ENCODE results near the gene UTS2R. TPM values are rescaled to one million over a fixed set of nuclear protein-coding genes. Genes with fewer than 3 reads are reported as not detected.
A peak's percentile ranks its signal among the peaks of the same experiment; 100 is the strongest.
"Not testable (repeated sequence)": the region's sequence is repeated elsewhere in the genome, so short reads cannot be mapped to it uniquely, and the experiment has no call there.

UTS2R gene
- total RNA-seq, 1 donor from 2014 or later: 5.8 TPM

- no peak for DNase-seq
Measured at GRCh38 chr17:82354804-82355308, 16.7 kb upstream of the UTS2R start.

- DNase-seq: no peak
Measured at GRCh38 chr17:82355770-82356427, 15.7 kb upstream of the UTS2R start.

GRCh38 chr17:82356845-82357355 lies 14.7 kb upstream of the UTS2R start:
- peak; percentile 75 for DNase-seq

- no peak for DNase-seq
Measured at GRCh38 chr17:82357394-82357793, 14.2 kb upstream of the UTS2R start.

- DNase-seq: no peak
Measured at GRCh38 chr17:82358465-82359350, 12.9 kb upstream of the UTS2R start, which contains the start of gene TEX19. TSS of gene TEX19 (plus strand) at chr17:82359247. CDS start at chr17:82362151, 2,904 bp downstream.

DNA sequence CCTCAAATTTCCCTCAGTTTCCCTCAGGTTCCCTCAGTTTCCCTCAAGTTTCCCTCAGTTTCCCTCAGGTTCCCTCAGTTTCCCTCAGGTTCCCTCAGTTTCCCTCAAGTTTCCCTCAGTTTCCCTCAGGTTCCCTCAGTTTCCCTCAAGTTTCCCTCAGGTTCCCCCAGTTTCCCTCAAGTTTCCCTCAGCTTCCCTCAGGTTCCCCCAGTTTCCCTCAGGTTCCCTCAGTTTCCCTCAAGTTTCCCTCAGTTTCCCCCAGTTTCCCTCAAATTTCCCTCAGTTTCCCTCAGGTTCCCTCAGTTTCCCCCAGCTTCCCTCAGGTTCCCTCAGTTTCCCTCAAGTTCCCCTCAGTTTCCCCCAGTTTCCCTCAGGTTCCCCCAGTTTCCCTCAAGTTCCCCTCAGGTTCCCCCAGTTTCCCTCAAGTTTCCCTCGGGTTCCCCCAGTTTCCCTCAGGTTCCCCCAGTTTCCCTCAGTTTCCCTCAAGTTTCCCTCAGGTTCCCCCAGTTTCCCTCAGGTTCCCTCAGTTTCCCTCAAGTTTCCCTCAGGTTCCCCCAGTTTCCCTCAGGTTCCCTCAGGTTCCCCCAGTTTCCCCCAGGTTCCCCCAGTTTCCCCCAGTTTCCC lies 12.0 kb upstream of the UTS2R start:
- not testable (repeated sequence) for DNase-seq

DNA sequence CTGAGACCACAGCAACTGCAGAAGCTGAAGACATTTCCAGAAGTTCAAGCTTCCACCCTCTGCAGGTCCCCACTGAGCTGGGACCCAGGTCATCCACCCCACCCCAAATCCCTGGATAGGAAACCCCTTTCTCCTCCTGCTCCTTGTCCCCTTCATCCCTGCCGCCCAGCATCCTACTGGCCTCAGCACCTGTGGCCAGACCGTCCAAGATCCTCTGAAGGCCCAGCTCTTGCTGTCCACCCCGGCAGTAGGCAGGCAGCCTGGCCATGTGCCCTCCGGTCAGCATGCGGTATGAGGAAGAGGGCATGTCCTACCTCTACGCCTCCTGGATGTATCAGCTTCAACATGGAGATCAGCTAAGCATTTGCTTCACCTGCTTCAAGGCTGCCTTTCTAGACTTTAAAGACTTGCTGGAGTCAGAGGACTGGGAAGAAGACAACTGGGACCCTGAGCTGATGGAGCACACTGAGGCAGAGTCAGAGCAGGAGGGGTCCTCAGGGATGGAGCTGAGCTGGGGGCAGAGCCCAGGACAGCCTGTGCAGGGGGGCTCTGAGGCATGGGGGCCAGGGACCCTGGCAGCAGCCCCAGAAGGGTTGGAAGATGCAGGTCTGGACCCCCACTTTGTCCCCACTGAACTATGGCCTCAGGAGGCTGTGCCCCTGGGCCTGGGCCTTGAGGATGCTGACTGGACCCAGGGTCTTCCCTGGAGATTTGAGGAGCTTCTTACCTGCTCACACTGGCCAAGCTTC lies 9.5 kb upstream of the UTS2R start:
- DNase-seq: no peak

GRCh38 chr17:82365606-82366295 lies 5.8 kb upstream of the UTS2R start:
- DNase-seq: no peak

GRCh38 chr17:82366749-82367148 lies 4.8 kb upstream of the UTS2R start:
- no peak for DNase-seq

DNA sequence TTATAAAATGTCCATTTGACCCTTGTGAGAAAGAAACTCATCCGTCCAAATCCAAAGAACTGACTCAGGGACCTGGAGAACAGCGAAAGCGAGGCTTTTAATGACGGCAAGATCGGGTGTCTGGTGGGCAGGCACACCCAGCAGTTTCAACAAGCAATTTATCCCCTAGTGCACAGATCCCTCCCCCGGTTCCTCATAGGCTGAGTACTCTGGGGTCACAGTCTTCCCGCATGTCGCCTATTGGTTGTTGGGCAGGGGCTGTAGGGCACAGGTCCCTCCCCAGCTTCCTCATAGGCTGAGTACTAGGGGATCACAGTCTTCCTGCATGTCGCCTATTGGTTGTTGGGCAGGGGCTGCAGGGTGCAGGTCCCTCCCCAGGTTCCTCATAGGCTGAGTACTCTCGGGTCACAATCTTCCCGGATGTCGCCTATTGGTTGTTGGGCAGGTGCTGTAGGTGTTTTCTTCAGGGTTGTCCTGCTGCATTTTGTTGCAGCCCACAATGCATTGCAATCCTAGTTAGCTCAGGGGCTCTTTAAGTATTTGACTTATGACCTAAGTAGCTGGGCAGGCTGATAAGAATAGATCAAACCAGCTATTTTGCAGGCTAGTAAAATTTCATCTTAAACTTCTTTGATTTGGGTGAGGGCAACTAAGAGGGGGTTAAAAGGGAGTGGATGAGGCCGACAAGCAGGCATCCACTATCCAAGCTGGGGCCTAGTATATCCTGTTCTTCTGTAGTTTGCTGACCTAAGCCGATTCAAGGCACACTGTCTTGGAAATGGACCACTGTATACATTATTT lies 3.6 kb upstream of the UTS2R start:
- DNase-seq: peak; percentile 60

DNA sequence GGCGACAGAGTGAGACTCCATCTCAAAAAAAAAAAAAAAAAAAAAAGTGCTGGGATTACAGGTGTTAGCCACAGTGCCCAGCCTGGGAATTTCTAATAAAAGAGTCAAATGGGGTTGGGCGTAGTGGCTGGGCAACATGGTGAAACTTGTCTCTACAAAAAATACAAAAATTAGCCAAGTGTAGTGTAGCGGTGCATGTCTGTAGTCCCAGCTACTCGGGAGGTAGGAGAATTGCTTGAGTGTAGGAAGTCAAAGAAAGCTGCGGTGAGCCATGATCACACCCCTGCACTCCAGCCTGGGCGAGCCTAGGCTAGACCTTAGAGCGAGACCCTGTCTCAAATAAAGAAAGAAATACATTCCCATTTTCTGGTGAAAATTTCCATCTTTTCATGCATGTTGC lies 2.4 kb upstream of the UTS2R start:
- DNase-seq: no peak

DNA sequence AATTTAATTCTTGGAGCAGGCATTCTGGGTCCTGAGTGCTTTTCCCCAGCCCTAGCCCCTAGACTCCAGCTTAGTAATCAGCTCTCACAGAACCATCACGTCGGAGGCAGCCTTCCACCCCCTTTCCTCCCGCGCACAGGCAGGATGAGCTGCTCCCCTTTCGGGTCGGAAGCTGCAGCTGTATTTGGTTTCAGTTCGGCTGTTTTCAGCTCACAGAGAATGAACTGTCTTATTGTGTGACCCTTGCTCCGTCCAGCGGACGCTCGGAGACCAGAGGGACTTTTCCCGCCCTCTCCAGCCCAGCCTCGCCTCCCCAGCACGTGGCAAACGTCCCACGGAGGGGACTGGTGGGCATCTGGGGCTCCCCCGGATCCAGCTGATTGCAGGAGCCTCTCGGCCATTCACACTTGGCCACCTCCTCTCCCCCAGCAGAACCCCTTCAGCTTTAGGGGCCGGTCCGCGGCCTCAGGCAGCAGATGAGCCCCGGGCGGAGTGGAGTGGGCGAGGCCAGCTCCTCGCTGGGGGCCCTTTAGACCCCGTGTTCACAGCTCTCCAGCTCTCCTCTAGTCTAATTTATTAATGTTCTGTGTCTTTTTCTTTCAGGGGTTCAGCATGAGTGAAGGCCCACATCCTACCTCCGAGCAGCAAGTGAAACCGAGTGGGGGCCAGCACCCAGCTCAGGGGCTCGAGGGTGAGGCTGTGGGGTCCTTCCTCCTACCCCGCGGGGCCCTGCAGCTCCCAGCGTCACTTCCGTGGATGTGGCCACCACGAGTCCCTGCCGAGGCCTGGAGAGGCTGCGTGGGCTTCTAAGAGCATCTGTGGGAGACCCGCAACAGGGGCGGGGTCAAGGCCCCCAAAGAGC lies 863 bp upstream of the UTS2R start:
- peak; percentile 46 for DNase-seq

GRCh38 chr17:82372249-82373071 lies 895 bp downstream of the UTS2R start:
- no peak for DNase-seq

- DNase-seq: not testable (repeated sequence)
Measured at GRCh38 chr17:82373072-82373452, 1.5 kb downstream of the UTS2R start.

DNA sequence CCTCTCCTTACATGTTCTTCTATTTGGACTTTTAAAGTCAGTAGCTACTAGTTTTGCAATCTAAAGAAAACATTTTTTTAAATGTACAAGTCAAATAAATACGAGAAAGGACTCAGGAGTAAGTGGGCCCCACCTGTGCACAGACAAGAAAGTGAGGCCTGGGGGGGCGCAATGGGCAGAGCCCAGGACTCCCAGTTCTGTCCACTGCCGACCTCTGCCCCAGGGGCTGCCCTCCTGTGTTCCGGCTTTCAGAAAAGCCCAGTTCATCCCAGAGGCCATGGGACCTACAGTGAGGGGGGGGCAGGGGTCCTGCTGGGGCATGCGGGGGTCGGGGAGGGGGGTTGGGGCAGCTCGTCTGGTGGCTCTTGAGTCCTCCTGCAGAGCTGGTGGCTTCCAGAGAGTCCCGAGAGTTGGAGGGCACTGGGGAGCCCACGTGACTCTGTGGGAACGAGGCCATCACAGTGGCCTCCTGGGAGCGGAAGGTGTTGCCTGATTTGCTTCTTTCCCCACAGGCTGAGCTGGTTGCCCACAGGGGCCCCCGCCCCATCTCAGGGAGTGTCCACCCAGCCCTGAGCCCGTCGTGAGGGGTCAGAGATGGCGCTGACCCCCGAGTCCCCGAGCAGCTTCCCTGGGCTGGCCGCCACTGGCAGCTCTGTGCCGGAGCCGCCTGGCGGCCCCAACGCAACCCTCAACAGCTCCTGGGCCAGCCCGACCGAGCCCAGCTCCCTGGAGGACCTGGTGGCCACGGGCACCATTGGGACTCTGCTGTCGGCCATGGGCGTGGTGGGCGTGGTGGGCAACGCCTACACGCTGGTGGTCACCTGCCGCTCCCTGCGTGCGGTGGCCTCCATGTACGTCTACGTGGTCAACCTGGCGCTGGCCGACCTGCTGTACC lies 2.4 kb downstream of the UTS2R start:
- DNase-seq: no peak

DNA sequence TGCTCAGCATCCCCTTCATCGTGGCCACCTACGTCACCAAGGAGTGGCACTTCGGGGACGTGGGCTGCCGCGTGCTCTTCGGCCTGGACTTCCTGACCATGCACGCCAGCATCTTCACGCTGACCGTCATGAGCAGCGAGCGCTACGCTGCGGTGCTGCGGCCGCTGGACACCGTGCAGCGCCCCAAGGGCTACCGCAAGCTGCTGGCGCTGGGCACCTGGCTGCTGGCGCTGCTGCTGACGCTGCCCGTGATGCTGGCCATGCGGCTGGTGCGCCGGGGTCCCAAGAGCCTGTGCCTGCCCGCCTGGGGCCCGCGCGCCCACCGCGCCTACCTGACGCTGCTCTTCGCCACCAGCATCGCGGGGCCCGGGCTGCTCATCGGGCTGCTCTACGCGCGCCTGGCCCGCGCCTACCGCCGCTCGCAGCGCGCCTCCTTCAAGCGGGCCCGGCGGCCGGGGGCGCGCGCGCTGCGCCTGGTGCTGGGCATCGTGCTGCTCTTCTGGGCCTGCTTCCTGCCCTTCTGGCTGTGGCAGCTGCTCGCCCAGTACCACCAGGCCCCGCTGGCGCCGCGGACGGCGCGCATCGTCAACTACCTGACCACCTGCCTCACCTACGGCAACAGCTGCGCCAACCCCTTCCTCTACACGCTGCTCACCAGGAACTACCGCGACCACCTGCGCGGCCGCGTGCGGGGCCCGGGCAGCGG lies 3.2 kb downstream of the UTS2R start:
- DNase-seq: no peak
